ENCODE data around the gene ASH1L.
"Not testable (repeated sequence)": the region's sequence is repeated elsewhere in the genome, so short reads cannot be mapped to it uniquely, and the experiment has no call there.

Gene ASH1L

DNA sequence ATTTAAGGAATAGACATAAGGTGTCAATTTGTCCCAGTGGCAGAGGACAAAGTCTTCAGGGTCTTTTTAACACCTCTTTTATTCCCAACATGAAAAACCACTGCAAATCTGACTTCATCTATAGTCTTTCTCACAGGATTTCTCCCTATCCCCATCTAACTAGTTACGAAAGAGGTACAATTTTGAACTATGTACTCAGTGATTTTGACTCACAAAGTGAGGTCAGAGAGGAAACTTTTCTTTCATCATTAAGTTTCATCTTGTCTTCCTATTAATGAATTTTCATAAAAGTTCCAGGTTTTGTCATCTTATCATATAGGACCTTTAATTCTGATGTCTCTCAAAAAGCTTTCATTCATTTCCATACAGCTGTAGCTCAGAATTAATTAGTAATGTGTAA, 63.3 kb downstream of the ASH1L start:
- DNase-seq: no peak

DNA sequence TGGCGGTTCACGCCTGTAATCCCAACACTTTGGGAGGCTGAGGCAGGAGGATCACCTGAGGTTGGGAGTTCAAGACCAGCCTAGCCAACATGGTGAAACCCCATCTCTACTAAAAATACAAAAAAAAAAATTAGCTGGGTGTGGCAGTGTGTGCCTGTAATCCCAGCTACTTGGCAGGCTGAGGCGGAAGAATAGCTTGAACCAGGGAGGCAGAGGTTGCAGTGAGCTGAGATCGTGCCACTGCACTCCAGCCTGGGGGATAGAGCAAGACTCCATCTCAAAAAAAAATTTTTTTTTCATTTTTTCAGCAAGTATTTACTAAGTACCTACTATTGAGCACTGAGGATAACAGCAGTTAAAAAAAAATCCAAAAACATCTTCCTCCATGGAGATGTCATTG, 69.0 kb downstream of the ASH1L start:
- DNase-seq: not testable (repeated sequence)

DNA sequence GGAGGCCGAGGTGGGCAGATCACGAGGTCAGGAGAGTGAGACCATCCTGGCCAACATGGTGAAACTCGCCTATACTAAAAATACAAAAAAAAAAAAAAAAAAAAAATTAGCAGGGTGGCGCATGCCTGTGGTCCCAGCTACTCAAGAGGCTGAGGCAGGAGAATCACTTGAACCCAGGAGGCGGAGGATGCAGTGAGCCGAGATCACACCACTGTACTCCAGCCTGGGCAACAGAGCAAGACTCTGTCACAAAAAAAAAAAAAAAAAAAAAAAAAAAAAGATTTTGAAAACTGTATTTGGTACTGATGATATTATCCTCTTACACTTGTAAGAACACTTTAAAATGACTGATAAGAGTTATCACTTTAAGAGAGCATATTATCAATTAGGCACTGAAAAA, 74.2 kb downstream of the ASH1L start:
- not testable (repeated sequence) for DNase-seq

DNA sequence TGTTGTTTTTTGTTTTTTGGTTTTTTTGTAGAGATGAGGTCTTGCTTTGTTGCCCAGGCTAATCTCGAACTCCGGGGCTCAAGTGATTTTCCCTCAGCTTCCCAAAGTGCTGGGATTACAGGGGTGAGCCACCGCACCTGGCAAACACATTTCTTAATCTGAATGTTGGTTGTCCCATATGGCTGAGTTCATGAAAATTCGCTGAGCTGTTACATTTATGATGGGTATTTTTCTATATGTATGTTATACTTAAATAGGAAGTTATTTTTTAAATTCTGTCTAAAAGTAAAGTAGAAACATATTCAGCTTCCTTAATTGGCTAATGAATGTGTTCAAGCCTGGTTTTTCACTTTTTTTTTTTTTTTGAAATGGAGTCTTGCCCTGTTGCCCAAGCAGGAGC, 75.1 kb downstream of the ASH1L start:
- no peak for DNase-seq

DNA sequence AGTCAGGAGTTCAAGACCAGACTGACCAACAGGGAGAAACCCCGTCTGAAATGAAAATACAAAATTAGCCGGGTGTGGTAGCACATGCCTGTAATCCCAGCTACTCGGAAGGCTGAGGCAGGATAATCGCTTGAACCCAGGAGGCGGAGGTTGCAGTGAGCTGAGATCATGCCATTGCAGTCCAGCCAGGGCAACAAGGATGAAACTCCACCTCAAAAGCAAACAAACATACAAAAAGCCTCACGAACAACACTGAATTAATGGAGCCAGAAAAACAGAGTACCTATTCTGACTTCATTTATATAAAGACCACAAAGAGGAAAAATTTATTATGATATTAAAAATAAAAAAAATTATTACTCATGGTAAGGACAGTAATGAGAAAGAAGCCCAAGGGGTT, 75.7 kb downstream of the ASH1L start:
- not testable (repeated sequence) for DNase-seq

DNA sequence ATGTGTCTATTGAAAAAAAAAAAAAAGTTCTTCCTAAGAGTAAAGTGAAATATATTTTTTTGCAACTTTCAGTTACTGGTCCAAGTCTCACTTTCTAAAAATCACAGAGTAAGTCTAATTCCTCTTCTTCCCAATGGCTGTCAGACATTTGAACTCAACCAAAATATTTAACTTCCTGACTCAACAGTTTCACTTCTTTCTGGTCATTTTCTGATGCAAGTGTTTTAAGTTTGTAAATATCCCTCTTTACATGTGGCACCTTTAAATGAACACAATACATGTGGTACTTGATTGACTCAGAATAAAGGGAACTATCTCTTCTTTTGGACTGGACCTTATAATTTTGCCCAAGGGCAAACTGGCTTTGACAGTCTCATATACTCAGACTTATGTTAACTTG, 76.7 kb downstream of the ASH1L start:
- DNase-seq: no peak

DNA sequence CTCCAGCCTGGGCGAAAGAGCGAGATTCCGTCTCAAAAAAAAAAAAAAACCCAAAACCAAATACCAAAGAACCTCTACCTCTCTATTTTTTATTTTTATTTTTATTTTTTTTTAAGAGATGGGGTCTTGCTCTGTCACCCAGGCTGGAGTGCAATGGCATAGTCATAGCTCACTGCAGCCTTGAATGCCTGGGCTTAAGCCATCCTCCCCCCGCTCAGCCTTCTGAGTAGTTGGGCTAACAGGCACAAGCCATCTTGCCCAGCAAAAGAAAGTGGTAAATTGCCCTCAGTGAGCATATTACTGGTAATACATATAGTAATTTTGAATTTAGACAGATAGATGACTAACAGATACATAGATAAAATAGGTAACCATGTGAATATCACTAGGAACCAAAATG, 77.4 kb downstream of the ASH1L start:
- no peak for DNase-seq

DNA sequence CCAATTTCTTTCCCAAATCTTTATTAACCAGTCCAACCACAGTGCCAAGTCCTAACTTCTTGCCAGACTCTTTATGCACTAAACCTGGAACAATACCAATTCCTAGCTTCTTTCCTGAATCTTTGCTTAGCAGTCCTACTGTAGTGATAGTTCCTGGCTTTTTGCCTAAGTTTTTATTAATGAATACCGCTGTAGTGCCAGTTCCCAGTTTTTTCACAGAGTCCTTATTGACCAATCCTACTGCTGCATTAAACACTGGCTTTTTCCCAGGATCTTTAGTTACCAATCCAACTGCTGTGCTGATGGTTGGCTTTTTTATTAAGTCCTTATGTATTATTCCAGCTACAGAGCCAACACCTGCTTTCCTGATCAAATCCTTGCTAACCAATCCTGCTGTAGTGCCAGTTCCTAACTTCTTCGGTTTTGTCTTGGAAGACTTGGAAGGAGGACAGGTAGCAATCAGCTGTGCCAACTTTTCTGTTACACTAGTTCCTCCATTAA, 80.8 kb downstream of the ASH1L start:
- DNase-seq: no peak

DNA sequence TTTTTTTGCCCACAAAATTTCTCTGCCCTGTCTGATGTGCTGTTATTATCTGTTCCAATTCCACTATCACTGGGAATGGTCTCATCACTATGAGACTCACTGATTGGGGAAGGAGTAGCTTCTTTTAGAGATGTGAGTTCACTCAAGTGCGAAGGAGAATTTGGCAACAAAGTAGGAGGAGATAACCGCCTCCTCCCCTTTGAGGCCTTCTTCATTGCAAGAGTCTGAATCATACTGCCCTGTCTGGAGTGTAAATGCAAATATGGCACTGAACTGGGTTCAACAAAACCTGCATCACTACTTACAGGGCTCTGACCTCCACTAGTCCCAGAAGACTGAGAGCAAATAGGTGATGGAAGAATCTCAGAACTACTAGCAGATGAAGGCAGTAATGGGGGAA, 83.4 kb downstream of the ASH1L start:
- DNase-seq: no peak

DNA sequence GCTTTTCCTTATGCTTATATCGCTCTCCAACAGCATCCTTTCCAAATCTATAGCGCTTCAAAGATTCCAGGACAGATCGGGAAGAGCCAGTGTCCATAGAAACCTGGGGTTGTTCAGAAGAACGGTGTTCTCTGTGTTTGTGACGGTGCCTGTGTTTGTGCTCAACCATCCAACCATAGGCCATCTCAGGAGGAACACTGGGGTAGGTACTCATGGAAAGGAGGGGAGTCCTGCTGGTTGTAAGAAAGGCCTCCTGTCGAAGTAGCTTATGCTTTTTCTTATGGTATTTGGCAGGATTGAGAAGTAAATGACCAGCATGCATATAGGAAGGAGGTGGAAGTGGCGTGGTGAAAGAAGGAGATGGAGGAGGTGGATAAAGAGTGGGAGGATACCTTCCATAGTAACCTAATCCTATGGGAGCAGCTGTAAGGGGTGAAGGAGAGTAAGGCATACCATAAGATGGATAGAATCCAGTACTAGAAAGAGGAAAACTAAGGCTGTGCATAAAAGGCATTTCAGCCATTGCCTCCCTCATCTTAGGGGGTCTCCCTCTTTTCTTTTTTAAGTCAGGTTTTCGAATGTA, 84.2 kb downstream of the ASH1L start:
- no peak for DNase-seq

DNA sequence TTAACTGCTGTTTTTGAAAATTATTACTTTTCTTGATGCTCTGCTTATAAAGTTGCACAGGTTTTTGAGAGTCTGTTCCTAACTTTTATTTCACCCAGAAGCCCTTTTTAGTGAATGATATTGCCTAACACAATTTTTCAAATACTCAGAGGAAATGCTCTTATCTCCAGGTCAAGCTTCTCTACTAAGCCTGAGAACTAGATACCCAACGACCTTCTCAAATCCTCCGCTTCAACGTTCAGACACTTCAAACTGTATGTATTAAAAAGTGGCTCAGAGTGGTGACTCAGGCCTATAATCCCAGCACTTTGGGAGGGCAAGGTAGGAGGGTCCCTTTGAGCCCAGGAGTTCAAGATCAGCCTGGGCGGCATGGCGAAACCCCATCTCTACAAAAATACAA, 88.5 kb downstream of the ASH1L start:
- DNase-seq: no peak

DNA sequence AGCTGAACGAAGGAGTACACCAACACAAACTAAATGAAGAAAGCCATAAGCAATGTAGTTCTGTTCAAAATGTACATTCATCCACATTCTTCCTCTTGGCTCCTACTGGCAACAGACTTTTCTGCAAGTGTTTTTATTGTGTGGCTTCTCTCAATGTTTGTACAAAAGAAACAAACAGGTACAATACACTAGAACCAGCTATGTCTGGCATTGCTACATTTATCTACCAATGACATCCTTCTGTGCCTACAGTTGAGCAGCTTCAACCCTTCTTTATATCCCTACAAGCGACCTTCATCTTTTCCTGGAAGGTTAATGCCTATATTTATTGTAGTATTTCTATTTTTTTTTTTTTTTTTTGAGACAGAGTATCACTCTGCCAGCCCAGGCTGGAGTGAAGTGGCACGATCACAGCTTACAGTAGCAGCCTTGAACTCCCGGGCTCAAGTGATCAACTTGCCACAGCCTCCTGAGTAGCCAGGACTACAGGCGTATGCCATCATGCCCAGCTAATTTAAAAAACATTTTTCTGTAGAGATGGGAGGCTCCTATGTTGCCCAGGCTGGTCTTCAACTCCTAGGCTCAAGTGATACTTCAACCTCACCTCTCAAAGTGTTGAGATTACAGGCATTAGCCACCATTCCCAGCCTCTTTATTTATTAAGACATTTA, 89.3 kb downstream of the ASH1L start:
- DNase-seq: no peak

DNA sequence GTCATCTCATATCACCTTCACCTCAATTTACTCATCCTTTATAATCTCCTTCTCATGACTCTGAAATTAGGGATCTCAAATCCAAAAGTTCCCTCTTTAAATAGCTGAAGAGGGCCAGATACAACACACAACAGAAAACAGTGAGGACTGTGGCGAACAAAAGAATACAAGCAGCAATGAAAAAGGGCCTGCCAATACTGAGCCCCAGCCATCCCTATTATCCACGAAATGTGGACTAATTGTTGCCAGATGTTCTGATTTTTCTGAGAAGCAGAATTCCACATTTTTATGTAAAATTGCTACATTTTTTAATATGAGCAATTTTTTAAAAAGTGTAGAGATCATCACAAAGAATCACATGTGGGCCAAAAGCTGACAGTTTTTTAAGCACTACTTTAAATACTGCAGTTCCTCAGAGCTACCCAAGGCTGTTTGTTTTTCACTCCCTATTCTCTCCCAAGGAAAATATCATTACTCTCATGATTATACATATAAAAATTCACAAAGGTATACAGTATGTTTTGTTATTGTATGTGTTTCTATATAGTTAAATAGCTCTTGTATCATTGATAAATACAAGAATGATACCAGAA, 90.0 kb downstream of the ASH1L start:
- DNase-seq: peak in 1 of 51 donors; percentile 22

DNA sequence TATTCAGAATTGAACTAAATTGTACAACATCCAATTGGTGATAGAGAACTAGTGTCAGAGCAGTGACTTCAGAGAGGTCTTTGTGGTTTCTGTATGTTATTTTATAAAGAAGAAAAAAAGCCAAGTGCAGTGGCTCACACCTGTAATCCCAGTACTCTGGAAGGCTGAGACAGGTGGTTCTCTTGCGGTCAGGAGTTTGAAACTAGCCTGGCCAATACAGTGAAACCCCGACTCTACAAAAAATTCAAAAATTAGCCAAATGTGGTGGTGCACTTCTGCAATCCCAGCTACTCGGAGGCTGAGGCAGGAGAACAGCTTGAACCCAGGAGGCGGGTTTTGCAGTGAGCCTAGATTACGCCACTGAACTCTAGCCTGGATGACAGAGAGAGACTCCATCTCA, 90.7 kb downstream of the ASH1L start:
- DNase-seq: no peak

DNA sequence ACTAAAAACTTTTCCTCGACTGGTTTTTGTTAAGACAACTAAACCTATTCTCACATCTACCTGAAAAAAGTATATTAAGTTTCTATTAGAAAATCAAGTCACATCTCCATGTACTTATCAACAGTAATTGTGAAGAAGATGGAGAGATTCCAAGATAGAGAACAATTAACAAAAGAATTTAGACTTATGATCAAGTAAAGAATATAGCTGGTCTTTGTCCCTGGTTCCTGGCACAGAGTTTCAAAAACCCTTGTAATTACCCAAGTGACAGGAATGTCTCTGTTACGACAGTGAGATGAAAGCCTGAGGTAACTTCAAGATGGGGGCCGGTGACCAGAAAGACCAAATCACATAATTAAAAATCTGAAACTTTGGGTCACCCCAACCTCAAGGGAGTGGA, 91.6 kb downstream of the ASH1L start:
- no peak for DNase-seq

DNA sequence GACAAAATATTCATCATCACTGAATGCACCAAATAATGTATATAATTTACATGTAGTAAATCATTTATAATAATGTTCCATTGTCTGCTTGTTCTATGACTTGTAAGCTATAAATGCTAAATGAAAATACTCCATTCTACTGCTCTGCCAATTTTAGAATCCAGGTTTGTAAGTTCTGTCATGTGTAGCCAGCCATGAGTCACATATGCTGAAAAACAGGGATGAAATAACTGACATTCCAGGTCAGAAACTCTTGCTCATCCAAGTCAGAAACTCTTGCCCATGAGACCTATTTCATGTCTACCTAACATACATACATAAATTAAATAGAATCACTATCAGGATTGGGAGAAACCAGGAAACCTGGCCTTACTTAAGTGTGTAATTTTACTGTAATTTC, 95.6 kb downstream of the ASH1L start:
- peak in 1 of 51 donors; percentile 5 for DNase-seq

DNA sequence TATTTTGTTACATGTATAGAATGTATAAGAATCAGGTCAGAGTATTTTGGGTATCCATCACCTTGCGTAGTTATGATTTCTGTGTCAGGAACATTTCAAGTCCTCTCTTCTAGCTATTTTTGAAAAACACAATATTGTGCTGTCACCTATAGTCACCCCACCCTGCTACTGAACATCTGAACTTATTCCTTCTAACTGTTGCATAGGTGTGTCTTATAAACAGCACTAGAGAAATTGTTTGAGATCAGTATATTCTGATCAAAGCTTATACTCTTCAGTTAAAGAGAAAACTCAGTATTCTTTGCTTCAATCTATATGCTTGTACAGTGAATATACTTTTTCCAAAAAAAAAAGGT, 96.0 kb downstream of the ASH1L start:
- no peak for DNase-seq

DNA sequence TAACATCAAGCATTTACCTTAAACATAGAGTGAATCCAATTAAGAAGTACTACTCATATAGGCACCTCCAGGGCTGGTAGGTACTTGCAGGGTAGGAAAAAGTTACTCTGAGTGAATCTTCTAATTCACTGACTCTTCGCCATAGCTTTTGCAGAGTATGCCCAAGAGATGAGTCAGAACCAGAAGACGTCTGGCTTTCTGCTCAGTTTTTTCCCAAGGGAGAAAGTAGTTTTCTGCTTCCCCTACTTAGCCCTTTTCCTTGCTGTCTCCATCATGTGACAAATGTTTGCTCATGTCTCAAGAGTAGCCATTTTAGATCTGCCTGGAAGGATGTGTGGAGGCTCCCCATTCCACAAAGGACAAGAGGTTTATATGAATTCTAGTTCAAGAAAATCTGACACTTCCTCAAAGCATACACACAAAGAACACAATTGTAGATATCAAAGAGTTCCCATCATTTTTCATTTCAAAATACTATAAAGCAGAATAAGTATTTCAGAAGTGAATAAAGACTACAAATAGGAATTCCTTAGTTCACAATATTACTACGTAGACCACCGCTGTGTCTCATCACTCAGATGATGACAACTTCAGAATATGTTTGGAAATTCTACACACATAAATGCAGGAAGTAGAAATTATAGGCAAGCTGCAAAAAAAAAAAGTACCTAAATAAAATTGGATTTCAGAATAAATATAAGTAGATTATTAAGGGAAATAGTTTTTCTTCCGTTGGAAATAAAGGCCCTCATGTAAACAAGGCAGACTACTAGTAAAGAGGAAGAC, 98.5 kb downstream of the ASH1L start:
- DNase-seq: no peak

DNA sequence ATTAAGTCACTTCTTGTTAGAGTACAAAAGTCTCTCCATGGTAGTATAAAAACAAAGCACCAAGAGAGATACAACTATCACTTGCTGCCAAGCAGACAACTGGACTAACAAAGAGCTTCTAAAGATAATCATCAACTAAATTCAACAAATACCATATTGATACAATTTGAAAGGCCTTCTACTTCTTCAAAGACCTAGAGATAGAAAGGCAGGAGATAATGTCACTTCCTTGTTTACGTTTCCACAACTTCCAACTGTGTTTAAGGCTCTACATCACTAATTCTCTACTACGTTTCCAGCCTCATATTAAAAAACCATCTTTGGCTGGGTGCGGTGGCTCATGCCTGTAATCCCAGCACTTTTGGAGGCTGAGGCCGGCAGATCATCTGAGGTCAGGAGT, 104.5 kb downstream of the ASH1L start:
- no peak for DNase-seq

DNA sequence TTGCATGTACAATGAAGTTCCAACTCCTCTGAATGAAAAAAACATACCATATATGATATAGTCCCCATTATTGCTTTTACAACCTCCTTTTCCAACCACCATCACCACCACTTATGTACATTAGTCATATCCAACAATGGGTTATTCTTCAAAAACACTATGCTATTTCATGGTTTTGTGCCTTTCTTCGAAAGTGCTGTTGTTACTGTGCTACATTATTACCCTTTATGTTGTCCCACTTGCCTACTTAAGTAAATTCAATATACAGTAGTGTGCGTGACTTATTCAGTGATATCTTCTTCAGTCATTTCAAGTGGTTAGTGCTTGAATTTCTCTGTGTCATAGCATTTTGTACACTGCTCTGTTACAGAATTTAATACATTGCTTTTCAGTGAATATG, 105.3 kb downstream of the ASH1L start:
- no peak for DNase-seq

DNA sequence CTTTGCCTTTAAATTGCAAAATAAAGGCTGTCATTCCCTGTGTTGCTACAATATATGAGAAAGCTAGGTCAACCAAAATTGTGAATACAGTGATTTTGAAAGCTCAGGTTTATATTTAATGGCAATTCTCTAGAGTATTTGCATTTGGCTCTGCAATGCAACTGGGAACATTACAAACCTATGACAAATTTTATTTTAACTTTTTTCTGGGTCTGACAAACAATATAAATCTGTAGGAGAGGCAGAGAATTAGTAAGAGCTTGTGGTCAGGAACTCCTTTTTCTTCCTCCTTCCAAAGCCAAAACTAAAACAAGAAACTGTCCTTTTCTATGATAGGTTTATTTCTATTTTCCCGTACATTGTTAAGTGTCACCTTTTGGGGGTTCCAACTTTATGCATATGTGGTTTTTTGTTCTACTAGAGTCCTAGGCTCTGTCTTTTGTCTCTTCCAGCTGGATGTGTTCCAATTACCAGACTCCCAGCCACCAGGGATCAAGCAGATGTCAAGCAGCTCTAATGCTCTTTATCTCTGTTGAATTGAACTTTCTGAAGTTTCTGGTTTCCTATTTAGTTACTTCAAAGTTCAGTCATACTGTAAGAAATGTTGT, 106.9 kb downstream of the ASH1L start:
- no peak for DNase-seq

DNA sequence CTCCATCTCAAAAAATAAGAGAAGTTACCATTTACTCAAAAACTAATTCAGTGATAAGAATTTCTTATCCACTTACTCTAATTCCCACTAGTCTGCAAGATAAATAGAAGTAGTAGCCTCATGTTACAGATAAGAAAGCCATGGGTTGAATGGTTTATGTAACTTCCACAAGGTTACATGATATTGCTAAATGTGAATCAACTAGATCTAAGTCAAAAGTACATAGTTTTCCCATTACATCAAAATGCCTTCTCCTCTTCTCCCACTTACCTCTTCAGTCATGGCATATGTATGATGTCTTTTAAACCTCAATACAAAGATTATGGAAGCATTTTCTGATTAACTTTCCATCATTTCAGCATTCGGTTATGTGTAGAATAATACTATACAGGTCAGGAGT, 108.5 kb downstream of the ASH1L start:
- no peak for DNase-seq
